Ishikawa (cell line): ENCODE measurements around the gene NPAS3.
A peak's percentile ranks its signal among the peaks of the same experiment; 100 is the strongest.

Source experiments
- CEBPB ChIP-seq: IDR thresholded peaks from 2 replicates; pipeline ENCODE4 v1.6.1; 2012
- CREB1 ChIP-seq: IDR thresholded peaks from 2 replicates; pipeline ENCODE4 v1.6.1; 2012; ENCODE audit warnings: low read depth
- EGR1 ChIP-seq: IDR thresholded peaks from 2 replicates; pipeline ENCODE4 v1.6.1; 2012
- EP300 ChIP-seq: IDR thresholded peaks from 2 replicates; pipeline ENCODE4 v1.6.1; 2012; ENCODE audit warnings: borderline replicate concordance
- FOXM1 ChIP-seq: IDR thresholded peaks from 2 replicates; pipeline ENCODE4 v1.6.1; 2012; ENCODE audit warnings: low read depth, borderline replicate concordance
- NFIC ChIP-seq: IDR thresholded peaks from 2 replicates; pipeline ENCODE4 v1.6.1; 2012
- RAD21 ChIP-seq: IDR thresholded peaks from 2 replicates; pipeline ENCODE4 v1.6.1; 2012; ENCODE audit warnings: low read depth
- TAF1 ChIP-seq: IDR thresholded peaks from 2 replicates; pipeline ENCODE4 v1.6.1; 2012; ENCODE audit warnings: low read depth, mild to moderate bottlenecking
- TCF12 ChIP-seq: IDR thresholded peaks from 2 replicates; pipeline ENCODE4 v1.6.1; 2012; ENCODE audit warnings: low read depth
- TEAD4 ChIP-seq: IDR thresholded peaks from 2 replicates; pipeline ENCODE4 v1.6.1; 2012
- YY1 ChIP-seq: IDR thresholded peaks from 2 replicates; pipeline ENCODE4 v1.6.1; 2012; ENCODE audit warnings: low read depth
- ZBTB7A ChIP-seq: IDR thresholded peaks from 2 replicates; pipeline ENCODE4 v1.6.1; 2012; ENCODE audit warnings: low read depth
- TF ChIP-seq, protein P1 (sequence below): IDR thresholded peaks from 2 replicates; pipeline ENCODE4 v1.6.1; 2012
- TF ChIP-seq, protein P2 (sequence below): IDR thresholded peaks from 2 replicates; pipeline ENCODE4 v1.6.1; 2012; ENCODE audit warnings: low read depth, mild to moderate bottlenecking
- TF ChIP-seq, protein P3 (sequence below): IDR thresholded peaks from 2 replicates; pipeline ENCODE4 v1.6.1; 2012

The NPAS3 gene

DNA sequence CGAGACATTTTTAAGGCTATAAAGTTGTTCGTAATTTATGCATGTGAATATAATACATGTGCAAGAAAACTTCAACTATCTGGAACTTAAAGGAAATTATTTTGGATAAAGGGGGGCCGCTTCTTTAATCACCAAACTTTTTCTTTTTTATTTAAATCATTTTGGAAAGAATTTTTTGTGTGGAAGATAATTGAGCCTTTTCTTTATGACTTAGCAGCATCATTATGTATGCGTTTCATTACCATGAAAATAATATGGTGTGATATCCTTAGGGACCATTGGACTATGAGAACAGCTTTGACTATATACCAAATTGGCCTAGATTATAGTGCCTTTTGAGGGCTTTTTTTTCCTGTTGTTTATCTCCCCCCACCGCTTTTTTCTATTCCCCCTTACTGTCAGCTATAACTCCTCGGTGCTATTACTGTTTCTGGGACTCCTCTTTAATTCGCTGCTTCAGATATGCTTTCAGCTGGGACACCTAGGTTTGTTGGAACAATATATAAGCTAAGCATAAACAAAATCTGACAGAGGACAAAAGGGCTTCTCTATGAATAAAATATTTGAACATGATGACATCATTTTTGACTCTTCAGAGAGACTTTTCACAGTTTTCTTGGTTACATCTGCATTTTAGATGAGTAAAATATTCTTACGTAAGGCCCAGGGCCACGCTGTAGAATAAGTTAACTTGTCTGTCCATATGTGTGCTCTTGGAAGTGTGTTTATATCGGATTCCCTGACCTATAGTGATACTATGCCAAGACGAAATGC lies 392.7 kb downstream of the NPAS3 start:
- no peak for TF ChIP-seq TCF12
- TF ChIP-seq, protein P1, sequence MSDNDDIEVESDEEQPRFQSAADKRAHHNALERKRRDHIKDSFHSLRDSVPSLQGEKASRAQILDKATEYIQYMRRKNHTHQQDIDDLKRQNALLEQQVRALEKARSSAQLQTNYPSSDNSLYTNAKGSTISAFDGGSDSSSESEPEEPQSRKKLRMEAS, result no peak
- TF ChIP-seq, protein P2, sequence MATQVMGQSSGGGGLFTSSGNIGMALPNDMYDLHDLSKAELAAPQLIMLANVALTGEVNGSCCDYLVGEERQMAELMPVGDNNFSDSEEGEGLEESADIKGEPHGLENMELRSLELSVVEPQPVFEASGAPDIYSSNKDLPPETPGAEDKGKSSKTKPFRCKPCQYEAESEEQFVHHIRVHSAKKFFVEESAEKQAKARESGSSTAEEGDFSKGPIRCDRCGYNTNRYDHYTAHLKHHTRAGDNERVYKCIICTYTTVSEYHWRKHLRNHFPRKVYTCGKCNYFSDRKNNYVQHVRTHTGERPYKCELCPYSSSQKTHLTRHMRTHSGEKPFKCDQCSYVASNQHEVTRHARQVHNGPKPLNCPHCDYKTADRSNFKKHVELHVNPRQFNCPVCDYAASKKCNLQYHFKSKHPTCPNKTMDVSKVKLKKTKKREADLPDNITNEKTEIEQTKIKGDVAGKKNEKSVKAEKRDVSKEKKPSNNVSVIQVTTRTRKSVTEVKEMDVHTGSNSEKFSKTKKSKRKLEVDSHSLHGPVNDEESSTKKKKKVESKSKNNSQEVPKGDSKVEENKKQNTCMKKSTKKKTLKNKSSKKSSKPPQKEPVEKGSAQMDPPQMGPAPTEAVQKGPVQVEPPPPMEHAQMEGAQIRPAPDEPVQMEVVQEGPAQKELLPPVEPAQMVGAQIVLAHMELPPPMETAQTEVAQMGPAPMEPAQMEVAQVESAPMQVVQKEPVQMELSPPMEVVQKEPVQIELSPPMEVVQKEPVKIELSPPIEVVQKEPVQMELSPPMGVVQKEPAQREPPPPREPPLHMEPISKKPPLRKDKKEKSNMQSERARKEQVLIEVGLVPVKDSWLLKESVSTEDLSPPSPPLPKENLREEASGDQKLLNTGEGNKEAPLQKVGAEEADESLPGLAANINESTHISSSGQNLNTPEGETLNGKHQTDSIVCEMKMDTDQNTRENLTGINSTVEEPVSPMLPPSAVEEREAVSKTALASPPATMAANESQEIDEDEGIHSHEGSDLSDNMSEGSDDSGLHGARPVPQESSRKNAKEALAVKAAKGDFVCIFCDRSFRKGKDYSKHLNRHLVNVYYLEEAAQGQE, result no peak
- no peak for TF ChIP-seq ZBTB7A
- no peak for TF ChIP-seq YY1
- no peak for TF ChIP-seq EP300

DNA sequence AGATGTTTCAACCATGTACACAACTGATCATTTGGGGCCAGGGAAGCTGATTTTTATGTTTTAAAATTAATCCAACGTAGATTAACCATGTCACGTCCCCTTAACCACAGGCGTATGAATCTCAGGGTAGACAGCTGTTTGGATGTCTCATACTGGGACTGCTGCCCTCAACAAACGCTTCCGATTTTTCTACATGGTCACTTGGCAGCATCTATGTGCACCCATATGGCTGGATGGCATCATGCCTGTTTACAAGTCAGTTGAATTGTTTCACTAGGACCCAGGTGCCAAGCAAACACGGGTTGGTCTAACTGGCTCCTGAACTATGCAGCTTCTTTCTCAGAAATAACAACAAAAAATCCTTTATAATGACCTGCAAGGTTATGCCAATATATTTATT lies 393.8 kb downstream of the NPAS3 start:
- TF ChIP-seq FOXM1, result no peak

DNA sequence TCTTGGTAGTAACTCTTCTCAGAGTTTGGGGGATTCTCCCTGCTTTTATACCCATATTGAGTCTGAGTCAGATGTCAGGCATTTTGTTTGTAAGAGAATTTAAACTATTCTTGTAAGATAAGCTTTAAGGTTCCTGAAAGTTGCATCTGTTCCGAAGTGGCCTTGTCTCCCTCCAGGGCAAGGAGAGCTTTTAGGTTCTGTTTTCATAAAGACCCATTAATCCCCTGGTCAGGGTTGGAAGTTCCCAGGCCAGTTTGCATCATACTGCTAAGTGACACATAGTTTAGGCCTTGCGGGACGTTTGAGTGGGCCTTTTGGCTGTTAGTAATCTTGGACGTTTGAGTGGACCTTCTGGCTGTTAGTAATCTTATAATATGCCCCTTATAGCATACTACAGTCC lies 396.7 kb downstream of the NPAS3 start:
- no peak for TF ChIP-seq TCF12
- no peak for TF ChIP-seq RAD21
- TF ChIP-seq ZBTB7A, result no peak
- TF ChIP-seq NFIC, result no peak
- TF ChIP-seq YY1, result no peak
- TF ChIP-seq FOXM1, result no peak
- TF ChIP-seq TEAD4, result no peak
- TF ChIP-seq EP300, result no peak
- TF ChIP-seq EGR1, result no peak

DNA sequence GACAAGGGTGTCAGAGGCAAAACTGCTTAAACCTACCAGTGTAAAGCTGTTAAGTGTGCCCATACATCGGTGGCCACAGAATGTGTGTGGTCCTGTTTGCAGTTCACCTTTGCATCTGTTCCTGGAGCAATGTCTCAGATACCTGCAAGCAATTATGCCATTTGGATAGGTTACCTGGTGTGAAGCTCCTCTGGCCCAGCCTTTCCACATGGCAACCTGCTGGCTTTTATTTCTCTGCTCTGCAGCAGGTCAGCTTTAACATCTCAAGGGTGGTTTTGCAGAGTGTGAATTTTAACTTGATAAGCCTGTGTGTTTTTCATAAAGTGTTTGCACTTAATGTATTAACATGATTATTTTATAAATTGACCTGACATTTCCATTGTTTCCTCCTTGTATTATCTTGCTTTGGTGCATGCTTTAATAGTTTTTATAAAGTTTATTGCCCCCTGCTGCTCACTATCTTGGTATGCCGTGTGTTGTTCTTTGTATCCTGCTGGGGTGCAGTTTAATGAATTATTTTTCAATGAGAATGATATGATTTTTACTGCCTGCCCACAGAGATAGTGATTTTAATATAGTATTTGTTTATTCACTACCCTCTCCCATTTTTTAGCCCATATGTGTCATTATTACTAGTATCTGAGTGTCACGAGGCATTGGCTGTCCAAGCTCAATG lies 403.8 kb downstream of the NPAS3 start:
- TF ChIP-seq, protein P3, sequence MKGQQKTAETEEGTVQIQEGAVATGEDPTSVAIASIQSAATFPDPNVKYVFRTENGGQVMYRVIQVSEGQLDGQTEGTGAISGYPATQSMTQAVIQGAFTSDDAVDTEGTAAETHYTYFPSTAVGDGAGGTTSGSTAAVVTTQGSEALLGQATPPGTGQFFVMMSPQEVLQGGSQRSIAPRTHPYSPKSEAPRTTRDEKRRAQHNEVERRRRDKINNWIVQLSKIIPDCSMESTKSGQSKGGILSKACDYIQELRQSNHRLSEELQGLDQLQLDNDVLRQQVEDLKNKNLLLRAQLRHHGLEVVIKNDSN, result no peak
- TF ChIP-seq, protein P1, result no peak

DNA sequence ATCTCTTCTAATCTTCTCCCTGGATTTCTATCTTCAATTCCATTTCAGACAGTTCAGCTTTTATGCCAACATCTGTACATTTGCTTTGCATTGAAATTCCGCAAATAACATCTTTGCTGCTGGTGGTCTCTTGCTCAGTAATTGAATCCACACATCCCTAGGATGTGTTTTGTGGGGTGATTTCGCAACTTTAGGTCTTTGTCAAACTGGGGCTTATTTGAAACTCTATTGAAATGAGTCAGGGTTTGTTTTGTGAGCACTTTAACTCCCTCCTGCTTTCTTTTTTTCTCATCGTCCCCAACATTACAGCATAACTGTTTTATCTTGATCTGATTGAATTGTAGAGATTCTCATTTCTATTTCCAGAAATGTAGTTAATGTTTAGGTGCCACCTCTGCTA lies 404.3 kb downstream of the NPAS3 start:
- TF ChIP-seq TCF12, result no peak
- TF ChIP-seq CEBPB, result 0 out of 2 replicates have a peak, but pooled peaks have one; percentile 42
- TF ChIP-seq, protein P3, result no peak
- TF ChIP-seq YY1, result no peak
- no peak for TF ChIP-seq ZBTB7A
- no peak for TF ChIP-seq EP300

DNA sequence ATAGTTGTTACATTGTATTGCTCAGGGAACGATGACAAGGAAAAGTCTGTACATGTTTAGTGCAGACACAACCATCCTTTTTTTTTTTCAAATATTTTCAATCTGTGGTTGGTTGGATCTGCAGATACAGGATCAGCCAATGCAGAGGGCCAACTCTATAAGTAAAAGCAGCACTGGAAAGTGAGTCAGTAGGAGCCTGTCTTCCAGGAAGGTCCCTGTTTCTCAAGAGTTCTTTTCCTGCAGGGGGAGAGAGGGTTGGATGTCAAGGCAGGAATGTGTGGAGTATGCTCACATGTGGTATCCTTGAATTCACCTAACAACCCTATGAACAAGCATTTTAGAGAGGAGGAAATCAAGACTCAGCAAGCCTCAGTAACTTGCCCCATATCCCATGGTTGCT lies 409.1 kb downstream of the NPAS3 start:
- TF ChIP-seq RAD21 (no peak), NFIC (no peak), EGR1 (no peak), CREB1 (no peak), TAF1 (no peak), TCF12 (no peak), YY1 (no peak), FOXM1 (no peak), TEAD4 (no peak), EP300 (no peak), CEBPB (no peak), ZBTB7A (no peak)
- TF ChIP-seq, protein P2, result no peak
- TF ChIP-seq, protein P3, result no peak
- TF ChIP-seq, protein P1, result no peak
